A549 (cell line): ENCODE measurements around the gene IMP3.

Experiments
- CTCF ChIP-seq: fragments of >200 bp; sonication (Bioruptor Twin); formaldehyde crosslinking; IDR thresholded peaks from 3 replicates; pipeline ENCODE4 v1.5.1; 2016
- EP300 ChIP-seq, 2 experiments: fragments of >200 bp; sonication (Bioruptor Twin); formaldehyde crosslinking; IDR thresholded peaks; 2 replicates in 1 of 2; 3 replicates in 1 of 2; pipeline ENCODE4 v1.6.1; 2016 to 2017
- HDAC2 ChIP-seq: fragments of 200-600 bp; sonication (generic); IDR thresholded peaks from 2 replicates; pipeline ENCODE4 v1.6.1; 2016
- HEYL ChIP-seq: fragments of 250-450 bp; sonication (Bioruptor Pico); IDR thresholded peaks from 2 replicates; pipeline ENCODE4 v1.8.0; 2021; ENCODE audit warnings: mild to moderate bottlenecking, moderate library complexity
- HOXA7 ChIP-seq: fragments of 250-450 bp; sonication (Bioruptor Pico); IDR thresholded peaks from 2 replicates; pipeline ENCODE4 v1.5.0; 2020; ENCODE audit warnings: mild to moderate bottlenecking, moderate library complexity
- JUN ChIP-seq, 2 experiments: fragments of >200 bp; sonication (Bioruptor Twin); formaldehyde crosslinking; IDR thresholded peaks; 2 replicates in 1 of 2; 3 replicates in 1 of 2; pipeline ENCODE4 v1.6.1; 2016 to 2017
- MYC ChIP-seq: IDR thresholded peaks from 2 replicates; pipeline ENCODE4 v1.6.1; 2012; ENCODE audit warnings: mild to moderate bottlenecking, inconsistent platforms, low read length, improper control_type of control experiment, borderline replicate concordance
- POLR2A ChIP-seq: IDR thresholded peaks from 2 replicates; pipeline ENCODE4 v1.6.1; 2012; ENCODE audit warnings: mild to moderate bottlenecking, low read length
- REST ChIP-seq: fragments of 200-600 bp; sonication (generic); IDR thresholded peaks from 2 replicates; pipeline ENCODE4 v1.6.1; 2016; ENCODE audit warnings: antibody characterized with exemption, mild to moderate bottlenecking, moderate library complexity
- RFX5 ChIP-seq: fragments of 450-650 bp; IDR thresholded peaks from 2 replicates; pipeline ENCODE4 v1.7.1; 2014; ENCODE audit warnings: antibody characterized with exemption, mild to moderate bottlenecking, moderate library complexity
- TF ChIP-seq, protein P1 (sequence below): IDR thresholded peaks from 2 replicates; pipeline ENCODE4 v1.6.1; 2012

- TF ChIP-seq MYC (no peak), RFX5 (no peak), JUN (IDR thresholded peaks at IDR 0.05) (no peak), REST (no peak), CTCF (no peak), HDAC2 (no peak), HOXA7 (CRISPR knock-in tag) (no peak), HEYL (no peak), EP300 (IDR thresholded peaks at IDR 0.05) (no peak), POLR2A (no peak)
- TF ChIP-seq, protein P1, sequence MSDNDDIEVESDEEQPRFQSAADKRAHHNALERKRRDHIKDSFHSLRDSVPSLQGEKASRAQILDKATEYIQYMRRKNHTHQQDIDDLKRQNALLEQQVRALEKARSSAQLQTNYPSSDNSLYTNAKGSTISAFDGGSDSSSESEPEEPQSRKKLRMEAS: no peak
These were observed 21.2 kb upstream of the IMP3 start for GRCh38 chr15:75661100-75661755.
